Gastrocnemius medialis (tissue), 4 donors: Measurements from ENCODE around the gene TENT4B.
"Not testable (repeated sequence)": the region's sequence is repeated elsewhere in the genome, so short reads cannot be mapped to it uniquely, and the experiment has no call there.

ENCODE experiments used
- CTCF ChIP-seq, 5 experiments: fragments of 450-650 bp in 3 of 5; fragments of 200-600 bp in 2 of 5; sonication (generic) in 2 of 5; IDR thresholded peaks in 4 of 5; conservative IDR thresholded peaks in 1 of 5; 1 replicate in 4 of 5; 2 replicates in 1 of 5; pipeline ENCODE4 v1.5.1; 2016 to 2019; ENCODE audit warnings: antibody characterized with exemption in 5 of 5, mild to moderate bottlenecking in 3 of 5, moderate library complexity in 3 of 5
- POLR2A ChIP-seq, 2 donors: fragments of 450-650 bp; IDR thresholded peaks; one replicate each; pipeline ENCODE4 v1.6.1; 2017; ENCODE audit warnings: antibody characterized with exemption in 2 of 2, mild to moderate bottlenecking in 2 of 2, moderate library complexity in 2 of 2

DNA sequence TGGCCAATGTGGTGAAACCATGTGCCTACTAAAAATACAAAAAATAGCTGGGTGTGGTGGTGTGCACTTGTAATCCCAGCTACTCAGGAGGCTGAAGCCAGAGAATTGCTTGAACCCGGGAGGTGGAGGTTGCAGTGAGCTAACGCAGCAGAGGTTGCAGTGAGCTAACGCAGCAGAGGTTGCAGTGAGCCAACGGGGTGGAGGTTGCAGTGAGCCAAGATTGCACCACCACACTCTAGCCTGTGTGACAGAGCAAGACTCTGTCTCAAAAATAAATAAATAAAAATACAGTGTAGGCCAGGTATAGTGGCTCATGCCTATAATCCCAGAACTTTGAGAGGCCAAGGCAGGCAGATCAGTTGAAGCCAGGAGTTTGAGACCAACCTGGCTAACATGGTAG lies 18.7 kb downstream of the TENT4B start:
- TF ChIP-seq CTCF (IDR thresholded peaks at IDR 0.05 in 4 of 5, conservative IDR thresholded peaks at IDR 0.05 in 1 of 5); POLR2A (IDR thresholded peaks at IDR 0.05): not testable (repeated sequence)
